A549 (cell line): Measurements from ENCODE around the gene MAPK4. TPM values are rescaled to one million over a fixed set of nuclear protein-coding genes. Genes with fewer than 3 reads are reported as not detected.

ENCODE experiments used
- ATAC-seq, 2 experiments: fragments of 200-7000 bp in 1 of 2; fragments of >200 bp in 1 of 2; cut with Nextera tagmentation in 1 of 2; cut with Tn5 transposase in 1 of 2; 3 replicates each; pipeline versions ENCODE4 v1.8.0 to v1.9.1; 2018 to 2020; ENCODE audit warnings: mild to moderate bottlenecking in 1 of 2, moderate library complexity in 1 of 2
- CTCF ChIA-PET: fragments of 300-600 bp; sonication (Branson Sonifier 250); formaldehyde crosslinking; extraction: SDS; loops from one replicate; lab custom pipeline; 2021; ENCODE audit warnings: antibody characterized with exemption, inconsistent platforms; lab: Yijun Ruan, JAX
- POLR2A ChIA-PET: fragments of 350-600 bp; formaldehyde crosslinking; extraction: SDS; loops from one replicate; lab custom pipeline; 2021; ENCODE audit warnings: antibody characterized with exemption, inconsistent platforms; lab: Yijun Ruan, JAX
- DNase-seq, 2 experiments: peaks; one replicate each; pipeline versions ENCODE4 v3.0.0 to v3.0.0-alpha.2; 2011 to 2016; ENCODE audit warnings: low read depth in 1 of 2, low spot score in 1 of 2
- FAIRE-seq: peaks from 2 replicates; lab custom pipeline; 2011; peaks lifted over from hg19 to GRCh38; lab: Jason Lieb, UNC
- H3K27ac ChIP-seq, 2 experiments: fragments of >200 bp; sonication (Bioruptor Twin); formaldehyde crosslinking; 3 replicates each; pipeline ENCODE4 v1.5.1; 2016 to 2017
- H3K4me1 ChIP-seq: fragments of >200 bp; sonication (Bioruptor Twin); formaldehyde crosslinking; 3 replicates; pipeline ENCODE4 v1.6.1; 2016
- H3K4me2 ChIP-seq: fragments of >200 bp; sonication (Bioruptor Twin); formaldehyde crosslinking; 3 replicates; pipeline ENCODE4 v1.6.1; 2016
- H3K4me3 ChIP-seq: fragments of >200 bp; sonication (Bioruptor Twin); formaldehyde crosslinking; 3 replicates; pipeline ENCODE4 v1.5.1; 2016
- H3K9me3 ChIP-seq: fragments of >200 bp; sonication (Bioruptor Twin); formaldehyde crosslinking; 3 replicates; pipeline ENCODE4 v1.6.1; 2016
- BHLHE40 ChIP-seq: IDR thresholded peaks from 2 replicates; pipeline ENCODE4 v1.6.1; 2012; ENCODE audit warnings: low read depth, low read length, inconsistent platforms
- CEBPB ChIP-seq, 2 experiments: fragments of >200 bp in 1 of 2; sonication (Bioruptor Twin) in 1 of 2; formaldehyde crosslinking in 1 of 2; IDR thresholded peaks; 2 replicates each; pipeline ENCODE4 v1.6.1; 2012 to 2016
- EP300 ChIP-seq, 2 experiments: fragments of >200 bp; sonication (Bioruptor Twin); formaldehyde crosslinking; IDR thresholded peaks; 2 replicates in 1 of 2; 3 replicates in 1 of 2; pipeline ENCODE4 v1.6.1; 2016 to 2017
- FOXS1 ChIP-seq: fragments of 250-450 bp; sonication (Bioruptor Pico); IDR thresholded peaks from 2 replicates; pipeline ENCODE4 v1.5.0; 2020; ENCODE audit warnings: mild to moderate bottlenecking, moderate library complexity
- HEYL ChIP-seq: fragments of 250-450 bp; sonication (Bioruptor Pico); IDR thresholded peaks from 2 replicates; pipeline ENCODE4 v1.8.0; 2021; ENCODE audit warnings: mild to moderate bottlenecking, moderate library complexity
- HOXB13 ChIP-seq: fragments of 250-450 bp; sonication (Bioruptor Pico); IDR thresholded peaks from 2 replicates; pipeline ENCODE4 v1.5.0; 2020; ENCODE audit warnings: low read depth, mild to moderate bottlenecking, moderate library complexity
- JUNB ChIP-seq: fragments of >200 bp; sonication (Bioruptor Twin); formaldehyde crosslinking; IDR thresholded peaks from 2 replicates; pipeline ENCODE4 v1.6.1; 2016
- MAFK ChIP-seq: fragments of 450-650 bp; IDR thresholded peaks from 2 replicates; pipeline ENCODE4 v1.6.1; 2014; ENCODE audit not compliant: partially characterized antibody
- MAZ ChIP-seq: fragments of 150-350 bp; IDR thresholded peaks from 2 replicates; pipeline ENCODE4 v1.6.1; 2014; ENCODE audit warnings: antibody characterized with exemption, low read depth, low read length, borderline replicate concordance
- NFE2L2 ChIP-seq: fragments of 150-350 bp; conservative IDR thresholded peaks from 2 replicates; pipeline ENCODE4 v1.6.1; 2014; ENCODE audit warnings: low read length
- NPAS2 ChIP-seq: fragments of 250-450 bp; sonication (Bioruptor Pico); IDR thresholded peaks from 2 replicates; pipeline ENCODE4 v1.8.0; 2022; ENCODE audit warnings: mild to moderate bottlenecking, moderate library complexity, borderline replicate concordance
- POLR2A ChIP-seq: IDR thresholded peaks from 2 replicates; pipeline ENCODE4 v1.6.1; 2012; ENCODE audit warnings: mild to moderate bottlenecking, low read length
- POLR2AphosphoS2 ChIP-seq: conservative IDR thresholded peaks from 2 replicates; pipeline ENCODE4 v1.6.1; 2012; ENCODE audit warnings: low read length, improper control_type of control experiment, inconsistent platforms
- RAD21 ChIP-seq, 2 experiments: fragments of >200 bp in 1 of 2; sonication (Bioruptor Twin) in 1 of 2; formaldehyde crosslinking in 1 of 2; IDR thresholded peaks in 1 of 2; conservative IDR thresholded peaks in 1 of 2; 2 replicates in 1 of 2; 3 replicates in 1 of 2; pipeline ENCODE4 v1.6.1; 2012 to 2018; ENCODE audit warnings: inconsistent platforms in 1 of 2
- RCOR1 ChIP-seq: fragments of 150-350 bp; IDR thresholded peaks from 2 replicates; pipeline ENCODE4 v1.6.1; 2014; ENCODE audit warnings: antibody characterized with exemption, low read length, low read depth
- REST ChIP-seq: fragments of 200-600 bp; sonication (generic); IDR thresholded peaks from 2 replicates; pipeline ENCODE4 v1.6.1; 2016; ENCODE audit warnings: antibody characterized with exemption, mild to moderate bottlenecking, moderate library complexity
- SREBF2 ChIP-seq: fragments of 450-650 bp; IDR thresholded peaks from 2 replicates; pipeline ENCODE4 v1.6.1; 2014; ENCODE audit warnings: mild to moderate bottlenecking, moderate library complexity
- TP53 ChIP-seq: fragments of 250-450 bp; sonication (Bioruptor Pico); IDR thresholded peaks from 2 replicates; pipeline ENCODE4 v1.5.0; 2021; ENCODE audit warnings: mild to moderate bottlenecking, moderate library complexity
- ZC3H11A ChIP-seq: fragments of 450-650 bp; IDR thresholded peaks from 2 replicates; pipeline ENCODE4 v1.6.1; 2014; ENCODE audit warnings: antibody characterized with exemption, mild to moderate bottlenecking
- ZFP36 ChIP-seq: fragments of 450-650 bp; IDR thresholded peaks from 2 replicates; pipeline ENCODE4 v1.6.1; 2014; ENCODE audit warnings: borderline replicate concordance; ENCODE audit not compliant: partially characterized antibody
- ZNF302 ChIP-seq: fragments of 250-450 bp; sonication (Bioruptor Pico); IDR thresholded peaks from 2 replicates; pipeline ENCODE4 v1.9.0; 2021; ENCODE audit warnings: inconsistent platforms, mild to moderate bottlenecking, moderate library complexity
- WGBS: methylation state at CpG from one replicate; pipeline ENCODE4 v1.1.6; 2017; ENCODE audit errors: missing lambda C conversion rate; 5-methylcytosine and 5-hydroxymethylcytosine counted together
- polyA plus RNA-seq, 4 experiments: library from polyadenylated mRNA; depleted of rRNA in 3 of 4; stranded (reverse); fragments of >200 nt; fragmentation: RNase III in 1 of 4; extraction: RNeasy Plus Mini Kit Qiagen cat#74134 plus additional on column Dnase treatment in 1 of 4; gene quantifications; 2 replicates in 3 of 4; 3 replicates in 1 of 4; pipeline ENCODE4 v1.2.3, GENCODE V29; 2011 to 2017
- TF ChIP-seq, protein P1 (sequence below): fragments of 450-650 bp; IDR thresholded peaks from 2 replicates; pipeline ENCODE4 v1.6.1; 2014; ENCODE audit warnings: antibody characterized with exemption
- TF ChIP-seq, protein P2 (sequence below): IDR thresholded peaks from 2 replicates; pipeline ENCODE4 v1.6.1; 2012
- TF ChIP-seq, protein P3 (sequence below): fragments of >200 bp; sonication (Bioruptor Twin); formaldehyde crosslinking; IDR thresholded peaks from 2 replicates; pipeline ENCODE4 v1.6.1; 2016
- TF ChIP-seq, protein P4 (sequence below): fragments of >200 bp; sonication (Bioruptor Twin); formaldehyde crosslinking; IDR thresholded peaks from 3 replicates; pipeline ENCODE4 v1.5.1; 2016

Gene MAPK4
- polyA plus RNA-seq, 2 of the 4 experiments (the other 2 are of a cell fraction), result 0.01 TPM; not detected in 1

GRCh38 chr18:50751947-50752346, 192.1 kb downstream of the MAPK4 start:
- TF ChIP-seq HOXB13 (CRISPR knock-in tag) (no peak), BHLHE40 (no peak), TP53 (CRISPR knock-in tag) (no peak), REST (no peak), POLR2A (no peak), SREBF2 (no peak), ZNF302 (CRISPR knock-in tag) (no peak), POLR2AphosphoS2 (no peak), EP300 (IDR thresholded peaks at IDR 0.05) (no peak), FOXS1 (CRISPR knock-in tag) (no peak), HEYL (CRISPR knock-in tag) (no peak), MAZ (no peak), JUNB (no peak), ZC3H11A (no peak), ZFP36 (no peak), MAFK (no peak)
- TF ChIP-seq, protein P1, sequence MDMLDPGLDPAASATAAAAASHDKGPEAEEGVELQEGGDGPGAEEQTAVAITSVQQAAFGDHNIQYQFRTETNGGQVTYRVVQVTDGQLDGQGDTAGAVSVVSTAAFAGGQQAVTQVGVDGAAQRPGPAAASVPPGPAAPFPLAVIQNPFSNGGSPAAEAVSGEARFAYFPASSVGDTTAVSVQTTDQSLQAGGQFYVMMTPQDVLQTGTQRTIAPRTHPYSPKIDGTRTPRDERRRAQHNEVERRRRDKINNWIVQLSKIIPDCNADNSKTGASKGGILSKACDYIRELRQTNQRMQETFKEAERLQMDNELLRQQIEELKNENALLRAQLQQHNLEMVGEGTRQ, result no peak
- TF ChIP-seq, protein P2, sequence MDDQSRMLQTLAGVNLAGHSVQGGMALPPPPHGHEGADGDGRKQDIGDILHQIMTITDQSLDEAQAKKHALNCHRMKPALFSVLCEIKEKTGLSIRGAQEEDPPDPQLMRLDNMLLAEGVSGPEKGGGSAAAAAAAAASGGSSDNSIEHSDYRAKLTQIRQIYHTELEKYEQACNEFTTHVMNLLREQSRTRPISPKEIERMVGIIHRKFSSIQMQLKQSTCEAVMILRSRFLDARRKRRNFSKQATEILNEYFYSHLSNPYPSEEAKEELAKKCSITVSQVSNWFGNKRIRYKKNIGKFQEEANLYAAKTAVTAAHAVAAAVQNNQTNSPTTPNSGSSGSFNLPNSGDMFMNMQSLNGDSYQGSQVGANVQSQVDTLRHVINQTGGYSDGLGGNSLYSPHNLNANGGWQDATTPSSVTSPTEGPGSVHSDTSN, result no peak
- TF ChIP-seq, protein P3, sequence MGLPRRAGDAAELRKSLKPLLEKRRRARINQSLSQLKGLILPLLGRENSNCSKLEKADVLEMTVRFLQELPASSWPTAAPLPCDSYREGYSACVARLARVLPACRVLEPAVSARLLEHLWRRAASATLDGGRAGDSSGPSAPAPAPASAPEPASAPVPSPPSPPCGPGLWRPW, result no peak
- TF ChIP-seq, protein P4, sequence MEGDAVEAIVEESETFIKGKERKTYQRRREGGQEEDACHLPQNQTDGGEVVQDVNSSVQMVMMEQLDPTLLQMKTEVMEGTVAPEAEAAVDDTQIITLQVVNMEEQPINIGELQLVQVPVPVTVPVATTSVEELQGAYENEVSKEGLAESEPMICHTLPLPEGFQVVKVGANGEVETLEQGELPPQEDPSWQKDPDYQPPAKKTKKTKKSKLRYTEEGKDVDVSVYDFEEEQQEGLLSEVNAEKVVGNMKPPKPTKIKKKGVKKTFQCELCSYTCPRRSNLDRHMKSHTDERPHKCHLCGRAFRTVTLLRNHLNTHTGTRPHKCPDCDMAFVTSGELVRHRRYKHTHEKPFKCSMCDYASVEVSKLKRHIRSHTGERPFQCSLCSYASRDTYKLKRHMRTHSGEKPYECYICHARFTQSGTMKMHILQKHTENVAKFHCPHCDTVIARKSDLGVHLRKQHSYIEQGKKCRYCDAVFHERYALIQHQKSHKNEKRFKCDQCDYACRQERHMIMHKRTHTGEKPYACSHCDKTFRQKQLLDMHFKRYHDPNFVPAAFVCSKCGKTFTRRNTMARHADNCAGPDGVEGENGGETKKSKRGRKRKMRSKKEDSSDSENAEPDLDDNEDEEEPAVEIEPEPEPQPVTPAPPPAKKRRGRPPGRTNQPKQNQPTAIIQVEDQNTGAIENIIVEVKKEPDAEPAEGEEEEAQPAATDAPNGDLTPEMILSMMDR, result no peak
- ChIA-PET POLR2A (no interaction called here), CTCF (no interaction called here)
- Histone ChIP-seq H3K4me2 (no peak overlapping the region), H3K27ac (no peak overlapping the region), H3K9me3 (no peaks in the 10 kb centered on the region), H3K4me3 (no peak overlapping the region), H3K4me1 (no peaks in the 10 kb centered on the region)
- WGBS, result 7% methylated on average over 1 of the region's 1 CpG
- DNase-seq (no peak), ATAC-seq (no peak), FAIRE-seq (no peak)

DNA sequence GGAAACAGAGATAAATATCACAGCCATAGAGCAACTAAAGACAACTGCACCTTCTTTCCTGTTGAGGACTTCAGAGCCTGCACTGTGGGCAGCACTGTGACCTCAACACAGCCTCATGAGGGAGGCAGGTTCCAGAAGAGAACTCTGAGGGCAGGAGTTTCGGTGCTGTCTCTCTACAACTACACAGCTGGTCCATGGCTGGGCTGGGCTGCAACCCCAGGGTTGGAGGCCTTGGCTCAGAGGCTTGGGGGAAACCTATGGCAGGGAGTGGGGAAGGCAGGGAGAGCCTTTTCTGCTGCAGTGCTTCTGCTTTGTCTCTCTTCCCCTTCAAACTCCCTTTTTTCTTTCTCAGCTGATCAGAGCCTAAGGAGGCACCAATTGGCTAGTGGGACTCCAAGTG, 193.4 kb downstream of the MAPK4 start:
- no peaks in the 10 kb centered on the region for H3K4me1 ChIP-seq
- 11% methylated on average over 1 of the region's 1 CpG for WGBS
- no peak overlapping the region for H3K27ac ChIP-seq
- H3K4me3 ChIP-seq, result no peak overlapping the region
- ATAC-seq (no peak), FAIRE-seq (no peak), DNase-seq (no peak)
- ChIA-PET CTCF (no interaction called here), POLR2A (no interaction called here)
- TF ChIP-seq RAD21 (conservative IDR thresholded peaks at IDR 0.05 in 1 of 2, IDR thresholded peaks at IDR 0.05 in 1 of 2), result no peak
- TF ChIP-seq, protein P4, result no peak
- TF ChIP-seq NPAS2 (CRISPR knock-in tag), result no peak
- no peak for TF ChIP-seq CEBPB (IDR thresholded peaks at IDR 0.05)
- TF ChIP-seq RCOR1, result no peak
- TF ChIP-seq HEYL (CRISPR knock-in tag), result no peak
- no peak for TF ChIP-seq NFE2L2
- no peak for TF ChIP-seq REST
- no peak for TF ChIP-seq JUNB
- H3K4me2 ChIP-seq, result no peak overlapping the region
- no peaks in the 10 kb centered on the region for H3K9me3 ChIP-seq
